HG03520 (cell line): ENCODE data around the gene RRP9.
"Not testable (repeated sequence)": the region's sequence is repeated elsewhere in the genome, so short reads cannot be mapped to it uniquely, and the experiment has no call there.

Source experiments
- ATAC-seq: cut with Tn5 transposase; IDR thresholded peaks from one replicate; pipeline ENCODE4 v1.9.1; 2021; ENCODE audit warnings: mild to moderate bottlenecking, moderate library complexity; ENCODE audit not compliant: unreplicated experiment

RRP9 gene

DNA sequence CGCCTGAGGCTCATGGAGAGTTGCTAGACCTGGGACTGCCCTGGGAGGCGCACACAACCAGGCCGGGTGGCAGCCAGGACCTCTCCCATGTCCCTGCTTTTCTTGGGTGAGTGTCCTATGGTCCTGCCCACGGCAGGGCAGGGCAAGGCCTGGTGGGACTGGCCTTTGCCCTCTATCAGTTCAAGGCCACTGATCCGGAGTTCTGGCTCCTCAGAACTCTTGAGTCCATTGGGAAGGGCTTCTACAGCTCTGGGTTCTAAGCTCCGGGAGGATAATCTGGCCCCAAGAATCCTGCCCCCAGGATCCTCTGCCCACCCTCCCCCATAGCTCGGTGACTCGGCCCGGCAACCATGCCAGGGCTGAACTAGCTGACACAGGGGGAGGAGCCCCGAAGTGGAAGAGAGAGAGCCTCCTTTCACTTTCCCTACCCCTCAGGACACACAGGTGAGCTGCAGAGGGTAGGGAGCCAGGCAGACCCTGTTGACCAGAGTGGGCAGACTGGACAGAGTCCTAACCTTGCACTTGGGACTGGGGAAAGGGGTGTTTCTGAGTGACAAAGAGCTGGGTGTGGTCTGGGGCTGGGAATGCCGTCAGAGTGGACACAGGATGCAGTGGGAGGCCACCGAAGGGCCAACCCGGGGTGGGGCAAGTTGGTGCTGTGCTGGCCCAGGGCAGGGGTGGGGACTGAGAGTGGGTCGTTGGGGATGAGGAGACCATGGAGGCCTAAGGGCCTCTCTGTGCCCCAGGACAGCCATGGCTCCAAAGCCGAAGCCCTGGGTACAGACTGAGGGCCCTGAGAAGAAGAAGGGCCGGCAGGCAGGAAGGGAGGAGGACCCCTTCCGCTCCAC is 1.1 kb upstream of the RRP9 start:
- ATAC-seq: peak; percentile 25

DNA sequence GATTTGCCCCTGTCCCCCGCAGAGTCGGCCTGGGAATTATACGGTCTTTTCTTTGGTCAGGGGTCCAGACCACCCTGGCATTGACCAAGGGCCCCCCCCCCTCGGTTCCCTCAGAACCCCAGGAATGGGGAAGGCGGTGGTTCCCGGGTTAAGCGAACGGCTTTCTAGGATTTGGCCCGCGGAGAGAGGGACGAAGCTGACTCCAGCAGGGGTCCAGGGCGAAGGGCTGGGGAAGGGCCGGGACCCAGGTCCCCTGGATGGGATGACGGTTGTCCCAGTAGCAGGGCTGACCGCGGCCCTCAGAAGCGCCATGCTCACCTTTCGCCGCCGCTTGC is 274 bp downstream of the RRP9 start:
- no peak for ATAC-seq

DNA sequence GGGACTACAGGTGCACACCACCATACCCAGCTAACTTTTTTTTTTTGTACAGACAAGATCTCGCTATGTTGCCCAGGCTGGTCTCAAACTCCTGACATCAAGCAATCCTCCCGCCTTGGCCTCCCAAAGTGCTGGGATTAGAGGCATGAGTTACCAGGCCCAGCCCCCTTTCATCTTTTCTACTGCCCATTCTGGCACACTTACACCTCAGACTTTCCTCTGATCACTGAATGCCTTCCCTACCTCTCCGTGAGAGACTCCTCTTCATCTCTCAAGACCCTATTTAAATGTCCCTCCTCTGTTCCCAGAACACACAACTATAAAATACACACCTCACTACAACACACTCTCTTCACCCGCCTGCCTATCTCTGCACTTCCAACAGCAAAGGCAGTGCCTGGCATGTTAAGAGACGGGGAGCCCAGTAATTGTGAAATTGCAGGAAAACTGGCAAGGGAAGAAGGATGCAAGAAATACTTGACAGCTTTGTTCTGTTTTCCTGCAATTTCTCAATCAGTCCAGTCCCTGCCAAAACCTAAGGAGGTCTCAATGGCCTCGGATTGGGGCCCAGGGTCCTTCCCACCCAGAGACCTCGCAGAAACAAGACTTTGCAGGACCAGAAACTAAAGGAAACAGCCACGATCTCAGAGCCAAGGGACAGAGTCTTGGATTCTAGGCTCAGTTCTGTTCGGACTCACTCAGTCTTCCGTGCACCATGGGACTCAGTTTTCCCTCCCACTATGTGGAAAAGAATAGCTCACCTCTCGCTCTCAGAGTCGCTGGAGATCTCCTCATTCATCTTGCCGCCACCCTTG is 849 bp downstream of the RRP9 start:
- ATAC-seq: no peak

DNA sequence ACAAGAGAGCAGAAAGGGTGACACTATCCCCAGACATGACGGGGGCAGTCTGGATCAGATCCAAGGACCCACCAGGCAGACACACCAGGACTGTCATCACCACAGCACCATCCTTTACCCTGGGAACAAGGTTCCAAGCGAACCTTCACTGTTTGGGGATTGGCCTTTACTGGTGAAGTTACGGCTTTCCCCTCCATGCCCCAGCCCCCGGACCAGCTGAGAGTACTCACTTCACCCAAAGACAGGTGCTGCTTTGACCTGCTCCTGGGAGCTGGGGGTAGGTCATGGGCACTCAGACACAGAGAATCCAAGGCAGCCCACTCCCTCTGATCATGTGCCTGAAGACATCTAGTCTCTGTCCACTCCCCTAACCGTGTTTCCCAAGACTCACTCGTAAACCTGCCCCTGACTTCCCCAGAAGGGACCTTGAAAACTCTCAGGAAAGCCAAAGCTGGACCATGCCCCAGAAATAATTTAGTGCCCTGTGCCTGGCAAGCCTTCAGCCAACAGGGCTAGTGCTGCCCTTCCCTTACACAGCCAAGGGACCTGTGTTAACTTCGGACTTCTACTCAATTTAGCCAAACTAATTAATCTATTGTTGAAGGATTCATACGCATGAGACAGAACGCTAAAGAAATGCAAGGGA is 2.8 kb downstream of the RRP9 start:
- no peak for ATAC-seq

DNA sequence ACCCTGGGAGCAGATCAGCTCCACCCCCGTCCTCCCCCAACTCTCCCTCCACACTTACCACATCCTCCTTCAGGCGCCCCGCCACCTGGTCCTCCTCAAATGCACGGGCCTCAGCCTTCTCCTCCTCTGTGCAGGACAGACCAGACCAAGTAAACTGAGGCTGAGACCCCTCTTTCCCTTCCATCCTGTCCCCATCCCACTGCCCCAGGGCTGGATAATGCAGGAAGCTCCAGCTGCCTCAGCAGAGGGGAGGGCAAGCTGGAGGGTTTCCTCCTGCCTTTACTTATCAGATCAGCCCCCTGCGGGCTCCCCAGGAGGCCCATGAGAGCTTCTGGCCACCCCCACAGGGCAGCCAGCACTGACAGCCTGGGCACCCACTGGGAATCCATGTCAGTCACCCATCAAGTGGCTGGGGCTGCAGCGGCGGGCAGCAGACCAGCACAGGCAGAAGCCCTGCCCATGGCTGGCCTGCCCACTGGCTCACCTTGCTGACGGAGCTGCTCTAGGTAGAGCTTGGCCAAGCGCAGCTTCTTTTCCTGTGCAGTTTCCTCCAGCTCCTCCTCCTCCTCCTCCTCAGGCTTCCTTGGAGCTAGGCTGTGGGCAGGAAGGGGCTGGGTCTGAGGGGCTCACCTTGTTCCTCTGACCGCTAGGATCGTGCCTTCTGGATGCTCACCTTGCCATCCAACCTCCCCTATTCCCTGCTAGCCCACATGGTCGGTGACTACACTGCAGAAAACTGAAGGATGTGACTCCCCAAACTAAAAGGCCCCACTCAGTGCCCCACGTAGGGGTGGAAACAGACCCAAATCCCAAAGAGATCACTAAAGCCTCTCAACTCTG is 3.9 kb downstream of the RRP9 start:
- ATAC-seq: no peak

DNA sequence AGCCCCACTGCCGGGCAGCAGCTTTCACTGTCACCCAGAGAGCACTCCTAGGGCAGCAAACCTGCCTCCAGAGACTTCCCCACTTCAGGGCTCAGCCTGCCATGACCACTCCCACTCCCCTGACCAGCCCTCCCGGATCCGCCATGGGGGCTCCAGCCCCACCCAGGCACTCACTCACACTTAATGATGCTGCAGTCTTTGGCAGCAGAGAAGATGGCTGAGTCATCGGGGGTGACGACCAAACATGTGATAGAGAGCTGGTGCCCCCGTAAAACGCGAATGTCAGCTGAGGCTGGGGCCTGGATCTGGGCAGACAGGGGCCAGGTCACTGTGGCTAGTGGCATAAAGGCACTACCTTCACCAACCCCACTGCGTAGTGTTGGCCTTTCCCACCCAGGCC is 4.7 kb downstream of the RRP9 start:
- ATAC-seq: no peak

DNA sequence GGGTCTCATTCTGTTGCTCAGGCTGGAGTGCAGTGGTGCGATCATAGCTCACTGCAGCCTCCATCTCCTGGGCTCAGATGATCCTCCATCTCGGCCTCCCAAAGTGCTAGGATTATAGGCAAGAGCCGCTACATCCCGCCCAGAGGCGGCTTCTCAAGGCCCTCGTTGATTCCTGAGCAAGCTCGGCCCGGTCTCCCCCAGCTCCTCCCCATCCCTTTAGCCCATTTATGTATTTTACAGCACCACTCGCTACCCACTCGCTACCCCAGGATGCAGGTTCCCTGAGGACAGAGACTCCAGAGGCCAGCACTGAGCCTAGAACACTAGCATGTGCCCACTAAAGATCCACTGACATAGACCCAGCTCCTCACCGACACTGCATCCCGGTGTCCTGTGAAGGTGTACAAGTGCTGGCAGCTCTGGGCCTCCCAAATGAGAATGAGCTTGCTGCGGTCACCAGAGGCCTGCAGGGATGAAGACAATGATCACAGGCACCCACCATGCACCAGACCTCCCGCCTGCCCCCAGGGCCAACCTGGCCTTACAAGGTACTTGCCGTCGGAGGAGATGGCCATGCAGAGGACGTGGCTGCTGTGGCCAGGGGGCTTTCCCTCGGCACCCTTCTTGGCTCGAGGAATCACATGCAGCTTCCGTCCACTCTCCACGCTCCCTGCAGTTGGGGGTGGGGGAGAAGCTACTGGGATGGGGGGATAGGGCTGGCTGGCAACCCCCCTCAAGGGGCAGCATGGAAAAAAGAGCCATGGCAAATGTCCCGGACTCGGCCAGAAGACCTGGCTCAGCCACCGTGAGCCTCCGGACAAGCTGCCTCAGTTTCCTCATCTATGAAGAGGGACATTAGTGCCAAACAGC is 5.6 kb downstream of the RRP9 start:
- no peak for ATAC-seq

DNA sequence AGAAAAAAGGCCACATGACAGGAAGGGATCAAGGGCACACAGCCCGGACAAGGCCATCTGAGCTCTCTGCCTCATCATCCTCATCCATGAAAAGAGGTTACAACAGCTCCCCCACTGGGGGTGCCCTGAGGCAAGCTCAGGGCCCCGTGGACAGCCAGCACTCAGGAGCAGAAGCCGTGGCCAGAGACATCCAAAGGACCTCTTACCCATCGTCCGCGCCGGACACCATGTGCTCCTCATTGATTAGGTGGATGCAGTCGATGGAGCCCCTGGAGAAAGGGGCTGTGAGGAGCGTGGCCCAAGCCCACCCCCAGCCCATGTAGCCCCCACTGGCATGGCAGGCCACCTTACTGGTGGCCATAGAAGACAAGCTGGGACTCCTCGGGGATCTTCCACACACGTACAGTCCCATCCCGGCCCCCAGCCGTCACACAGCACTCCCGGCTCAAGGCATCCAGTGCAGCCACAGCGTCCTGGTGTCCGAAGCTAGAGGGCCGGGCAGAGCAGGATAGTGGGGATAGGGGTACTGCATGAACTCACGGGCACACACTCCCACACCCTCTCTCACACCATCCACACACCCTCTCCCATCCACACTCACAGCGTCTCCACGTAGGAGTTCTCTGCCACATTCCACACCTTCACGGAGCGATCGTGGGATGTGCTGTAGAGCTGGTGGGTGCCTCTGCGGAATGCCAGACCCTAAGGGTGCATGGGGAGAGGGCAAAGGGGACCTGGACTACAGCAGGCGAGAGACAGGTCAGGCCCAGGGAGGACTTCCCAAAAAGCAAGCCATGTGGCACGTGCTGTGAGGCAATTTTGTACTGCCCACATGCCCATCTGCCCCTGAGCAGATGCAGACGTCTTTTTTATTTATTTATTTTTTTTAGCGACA is 6.5 kb downstream of the RRP9 start:
- ATAC-seq: no peak

DNA sequence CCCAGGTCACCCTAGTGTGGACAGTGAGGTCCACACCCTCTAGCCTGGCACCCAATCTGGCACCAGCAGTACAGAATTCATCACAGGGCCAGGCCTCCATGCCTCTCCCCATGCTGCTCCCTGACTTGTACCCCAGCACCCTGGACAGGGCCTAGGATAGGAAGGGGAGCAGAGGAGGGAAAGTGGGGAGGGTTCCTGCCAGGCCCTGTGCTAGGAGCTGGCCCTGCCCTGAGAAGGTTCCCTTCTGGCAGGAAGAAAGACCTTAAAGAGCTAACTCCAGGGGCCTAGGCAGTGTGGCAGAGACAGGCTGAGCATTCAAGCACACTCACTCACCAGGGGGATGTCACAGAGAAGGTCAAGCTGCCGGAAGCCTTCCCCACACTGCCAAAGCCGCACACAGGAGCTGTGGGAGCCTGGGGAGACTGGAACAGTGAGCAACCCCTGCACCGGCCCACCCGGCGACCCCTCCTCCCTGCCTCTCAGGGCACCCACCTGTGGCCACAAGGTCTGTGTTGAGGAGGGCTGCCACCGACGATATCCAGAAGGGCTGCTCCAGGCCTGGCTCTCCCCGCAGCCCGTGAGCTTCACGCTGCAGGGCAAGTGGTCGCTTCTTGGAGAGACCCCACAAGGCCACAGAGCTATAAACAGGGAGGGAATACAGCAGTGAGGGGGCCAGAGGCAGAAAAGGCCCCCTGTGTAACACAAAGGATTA is 7.4 kb downstream of the RRP9 start:
- no peak for ATAC-seq

DNA sequence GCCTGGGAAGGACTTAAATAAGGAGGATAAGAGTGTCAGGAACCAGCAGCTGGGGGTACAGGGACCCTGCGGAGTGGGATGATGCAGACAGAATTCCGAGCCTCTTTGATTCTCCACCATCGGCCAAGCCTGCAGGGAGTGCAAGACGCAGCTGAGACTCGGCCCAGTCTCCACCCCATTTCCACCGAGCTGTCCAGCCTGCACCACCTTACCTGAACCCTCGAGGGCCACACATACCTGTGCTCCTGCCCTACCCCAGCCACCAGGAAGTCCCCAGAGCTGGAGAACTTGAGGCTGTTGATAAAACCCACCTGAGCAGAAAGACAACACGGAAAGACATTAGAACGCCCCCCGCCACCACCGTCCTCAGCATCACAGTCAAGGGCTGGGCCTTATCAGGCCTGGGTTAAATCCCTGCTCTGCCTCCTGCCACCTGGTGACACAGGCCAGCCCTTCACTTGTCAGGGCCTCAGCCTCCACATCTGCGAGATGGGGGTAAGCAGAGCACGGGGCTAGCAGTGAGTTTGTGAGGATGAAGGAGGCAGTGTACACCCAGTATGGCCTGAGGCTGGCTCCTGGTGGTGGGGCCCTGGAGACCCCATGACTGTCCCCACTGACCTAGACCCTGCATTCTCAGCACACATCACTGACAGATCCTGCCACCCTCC is 8.1 kb downstream of the RRP9 start:
- ATAC-seq: no peak

DNA sequence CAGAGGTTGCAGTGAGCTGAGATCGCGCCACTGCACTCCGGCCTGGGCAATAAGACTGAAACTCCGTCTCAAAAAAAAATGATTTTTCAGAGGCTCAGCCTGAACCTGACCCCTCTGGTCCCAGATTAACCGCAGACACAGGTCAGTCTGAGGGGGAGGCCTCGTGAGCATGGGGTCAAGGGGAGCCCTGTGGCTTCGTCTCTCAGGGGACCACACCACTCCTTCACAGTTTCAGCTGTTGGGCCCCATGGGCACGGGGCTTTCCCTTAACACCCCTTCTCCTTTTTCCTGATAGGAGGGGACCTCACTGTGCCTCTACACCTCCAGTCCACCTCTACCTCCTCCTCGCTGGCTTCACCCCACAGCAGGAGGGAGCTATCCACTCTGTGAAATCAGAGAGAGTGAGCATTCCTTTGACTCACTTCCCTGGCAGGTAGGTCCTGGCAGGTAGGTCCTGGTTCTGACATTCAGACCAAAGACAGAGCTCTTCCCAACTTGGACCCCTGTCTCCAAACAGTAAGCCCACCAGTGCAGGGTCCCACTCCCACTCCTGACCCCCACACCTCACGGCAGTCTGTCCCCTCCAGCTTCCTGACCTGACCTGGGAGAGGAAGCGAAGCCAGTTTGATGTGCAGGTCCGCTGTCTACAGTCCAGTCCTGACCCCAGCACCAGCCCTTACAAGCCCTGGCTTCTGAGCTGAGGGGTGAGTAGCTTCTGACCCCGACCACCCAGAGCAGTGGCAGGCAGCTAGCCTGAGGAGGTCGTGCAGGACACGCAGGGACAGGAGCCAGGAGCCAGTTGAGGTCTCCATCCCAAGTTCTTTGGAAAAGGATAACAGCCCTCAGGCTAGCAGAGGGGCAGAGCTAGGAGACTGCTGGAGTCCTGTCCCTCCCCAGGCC is 9.0 kb downstream of the RRP9 start:
- ATAC-seq: no peak

DNA sequence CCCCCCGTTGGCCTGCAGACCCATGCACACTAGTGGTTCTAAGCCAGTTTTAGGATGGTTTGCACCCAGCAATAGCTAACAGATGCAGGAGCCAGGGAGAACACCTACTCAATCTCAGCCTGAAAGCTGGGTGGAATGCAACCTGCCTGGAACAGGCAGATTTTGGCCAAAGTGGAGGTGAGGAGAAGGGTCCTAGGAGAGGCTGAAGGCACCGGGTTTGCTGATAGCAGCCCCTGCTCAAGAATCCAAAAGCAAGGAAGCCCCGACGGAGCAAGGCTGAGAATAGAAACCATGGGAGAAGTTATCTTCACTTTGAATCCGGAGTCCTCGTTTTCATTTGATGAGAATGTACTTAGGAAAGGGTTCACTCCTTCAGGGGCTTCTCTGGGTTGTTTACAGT is 9.9 kb downstream of the RRP9 start:
- ATAC-seq: no peak

DNA sequence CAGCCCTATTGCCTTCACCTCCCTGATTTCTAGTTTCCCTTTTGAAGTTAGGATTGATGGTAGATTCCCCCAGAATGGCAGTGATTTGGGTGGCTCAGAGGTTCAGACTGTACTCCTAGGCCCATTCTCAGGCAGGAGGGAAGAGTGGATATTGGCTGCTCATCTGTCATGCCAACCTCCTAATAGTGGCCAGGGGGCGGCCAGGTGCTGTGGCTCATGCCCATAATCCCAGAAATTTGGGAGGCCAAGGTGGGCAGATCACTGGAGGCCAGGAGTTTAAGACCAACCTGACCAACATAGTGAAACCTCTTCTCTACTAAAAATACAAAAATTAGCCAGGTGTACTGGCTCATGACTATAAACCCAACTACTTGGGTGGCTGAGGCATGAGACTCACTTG is 11.3 kb downstream of the RRP9 start:
- ATAC-seq: no peak

DNA sequence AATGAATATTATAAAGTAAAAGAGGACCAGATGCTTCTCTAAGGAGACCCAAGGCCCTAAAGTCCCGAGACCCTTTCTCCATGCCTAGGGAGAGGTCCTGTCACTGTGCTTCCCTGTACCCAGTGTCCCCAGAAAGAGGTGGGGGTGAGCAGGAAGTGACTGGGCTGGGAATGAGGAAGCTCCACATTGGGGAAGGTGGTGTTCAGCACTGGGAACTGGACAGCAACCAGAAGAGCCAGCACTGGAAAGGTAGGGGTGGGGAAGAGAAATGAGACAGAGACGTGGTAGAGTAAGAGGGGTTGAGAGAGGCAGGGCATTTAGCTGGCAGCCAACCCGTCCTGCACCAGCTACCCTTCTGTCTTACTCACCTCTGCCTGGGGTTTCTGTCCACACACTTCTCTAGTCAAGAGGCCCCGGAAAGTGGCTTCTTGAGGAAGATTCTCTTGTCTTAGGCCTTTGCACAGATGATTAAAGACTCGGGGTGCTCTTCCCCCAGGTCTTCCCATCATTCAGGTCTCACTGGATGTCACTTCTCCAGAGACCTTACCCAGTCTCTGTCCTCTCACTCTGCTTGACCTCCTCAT is 12.2 kb downstream of the RRP9 start:
- no peak for ATAC-seq

DNA sequence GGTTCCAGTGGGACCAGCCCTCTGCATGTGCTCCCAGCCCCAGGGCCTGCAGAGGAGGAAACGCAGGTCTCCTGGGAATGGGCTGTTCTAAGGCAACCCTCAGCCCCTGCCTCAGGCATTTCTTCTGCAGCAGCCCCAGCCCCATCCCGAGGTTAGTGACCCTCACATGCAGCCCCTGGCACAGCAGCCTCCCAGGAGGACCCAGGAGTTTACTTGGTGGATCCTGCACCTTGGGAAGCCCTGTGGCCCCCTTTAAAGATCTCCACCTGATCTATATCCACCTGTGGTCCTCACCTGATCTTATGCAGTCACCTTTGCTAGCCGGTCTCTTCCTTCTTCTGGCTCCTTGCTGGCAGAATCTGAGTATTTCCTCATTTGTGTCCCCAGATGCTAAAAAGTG is 12.7 kb downstream of the RRP9 start:
- not testable (repeated sequence) for ATAC-seq

DNA sequence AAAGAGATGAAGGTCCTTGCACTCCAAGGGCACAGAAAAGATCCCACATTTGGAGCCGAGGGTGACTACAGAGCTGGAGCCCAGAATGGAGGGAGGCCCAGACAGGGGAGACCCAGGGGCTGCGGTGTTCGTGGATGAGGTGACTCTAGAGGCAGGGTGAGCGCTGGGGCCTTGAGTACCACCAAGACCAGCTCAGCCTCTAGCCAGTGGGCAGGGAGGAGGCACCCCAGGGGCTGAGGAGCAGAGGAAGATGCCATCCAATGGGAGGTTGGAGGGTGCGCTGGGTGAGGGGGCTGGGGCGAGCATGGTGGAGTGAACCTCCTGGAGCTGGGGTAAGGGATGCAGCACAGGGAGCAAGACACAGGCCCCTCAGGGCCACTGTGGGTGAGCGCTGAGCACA is 13.3 kb downstream of the RRP9 start:
- ATAC-seq: no peak
